Heart left ventricle (tissue), 16 donors: ENCODE results near the gene C3orf62. TPM values are rescaled to one million over a fixed set of nuclear protein-coding genes. Genes with fewer than 3 reads are reported as not detected.

Experiments used
- ATAC-seq, 4 donors: fragments of 200-7000 bp; cut with Tn5 transposase; one replicate each; pipeline ENCODE4 v1.9.1; 2020 to 2022; ENCODE audit warnings: moderate library complexity in 4 of 4, mild to moderate bottlenecking in 3 of 4, moderate number of reproducible peaks in 1 of 4
- DNase-seq, 5 donors: peaks; one replicate each; pipeline ENCODE4 v3.0.0-alpha.2; 2020
- H3K27ac ChIP-seq, 12 donors: fragments of 200-600 bp; sonication (generic) in 4 of 12; one replicate each; pipeline versions ENCODE4 v1.5.0 to v1.8.0; 2016 to 2022; ENCODE audit warnings: mild to moderate bottlenecking in 2 of 12
- H3K27me3 ChIP-seq, 9 donors: fragments of 200-600 bp; sonication (generic) in 2 of 9; one replicate each; pipeline versions ENCODE4 v1.5.1 to v1.8.0; 2016 to 2022; ENCODE audit warnings: mild to moderate bottlenecking in 3 of 9
- H3K36me3 ChIP-seq, 9 donors: fragments of 200-600 bp; sonication (generic) in 2 of 9; one replicate each; pipeline versions ENCODE4 v1.5.0 to v1.8.0; 2018 to 2022; ENCODE audit warnings: mild to moderate bottlenecking in 2 of 9
- H3K4me1 ChIP-seq, 12 donors: fragments of 200-600 bp; sonication (generic) in 4 of 12; one replicate each; pipeline versions ENCODE4 v1.5.0 to v1.8.0; 2016 to 2022; ENCODE audit warnings: mild to moderate bottlenecking in 3 of 12
- H3K4me3 ChIP-seq, 12 donors: fragments of 200-600 bp; sonication (generic) in 4 of 12; one replicate each; pipeline versions ENCODE4 v1.5.0 to v1.8.0; 2017 to 2022; ENCODE audit warnings: mild to moderate bottlenecking in 9 of 12, moderate library complexity in 4 of 12
- H3K9me3 ChIP-seq, 12 donors: fragments of 200-600 bp; sonication (generic) in 4 of 12; one replicate each; pipeline versions ENCODE4 v1.5.0 to v1.8.0; 2016 to 2022; ENCODE audit warnings: mild to moderate bottlenecking in 1 of 12
- POLR2A ChIP-seq, 2 donors: fragments of 450-650 bp; IDR thresholded peaks; one replicate each; pipeline ENCODE4 v1.6.1; 2017; ENCODE audit warnings: antibody characterized with exemption in 2 of 2, mild to moderate bottlenecking in 2 of 2, moderate library complexity in 2 of 2
- WGBS, 4 donors: extraction: QIAGEN DNeasy Blood & Tissue Kit in 2 of 4; methylation state at CpG; one replicate each; pipeline versions ENCODE4 v1.1.5 to v1.1.7; 2013 to 2018; 5-methylcytosine and 5-hydroxymethylcytosine counted together
- intact Hi-C, 10 donors: fragments of 100-400 bp; cut with DNase I; formaldehyde crosslinking; loops; one replicate each; pipeline versions ENCODE4 v1.11.1 to v1.14.2; 2022
- polyA plus RNA-seq, 2 donors: library from polyadenylated mRNA; stranded (reverse); fragments of 200-250 nt; gene quantifications; one replicate each; pipeline ENCODE4 v1.2.3, GENCODE V29; 2013
- total RNA-seq, 9 donors: library from RNA; depleted of rRNA in 2 of 9; stranded (reverse); fragments of >200 nt in 2 of 9; fragmentation: NEBNext Ultra II Directional in 3 of 9; extraction: Animal tissue kit (Norgen Biotek cat#: 25700) in 3 of 9; gene quantifications; one replicate each; pipeline versions ENCODE4 v1.1.0 to v1.2.4, GENCODE V29; 2016 to 2023
- TF ChIP-seq, protein P1 (sequence below), 12 donors: fragments of 200-600 bp; sonication (generic) in 4 of 12; IDR thresholded peaks; one replicate each; pipeline versions ENCODE4 v1.5.0 to v1.8.0; 2018 to 2022; ENCODE audit warnings: antibody characterized with exemption in 12 of 12, mild to moderate bottlenecking in 5 of 12
- donor health status: ischemic (EF 13 %, LVEDD 7.1; RV severe dilation, severe dysfunction).
- donor health status: healthy with polysubstance abuse.
- donor health status: DM: no; HTN: yes; CAD: no.
- donor health status: DM: no; HTN: no; CAD: no.
- donor health status: ischemic (EF 25% LVEDD 6.9; RV normal size, moderate dysfunction).
- donor health status: ischemic (EF 25% LVEDD 5.7; RV mildly dilated, moderate dysfunction).
- donor health status: healthy.
- donor health status: DM: yes; HTN: yes; CAD: no.
- donor health status: ischemic (EF 35%, LVEDD 5.7; RV mildly dilated, moderate dysfunction).
- donor health status: nonischemic (EF 11% LVEDD 7.7; RV severe dilation, severe dysfunction).
- donor health status: DM: yes; HTN: yes; CAD: no.
- donor health status: PGD.
- donor health status: ischemic (EF 29% LVEDD 5.4; RV normal size, mild dysfunction).
- donor health status: nonischemic (EF 23%, LVEDD 6.1; RV moderate dilation, normal function).

Gene C3orf62
- total and polyA plus RNA-seq, 11 donors = 1.3 to 5.6 (median 2.9) TPM

GRCh38 chr3:49313896-49314688 lies 37.1 kb upstream of the C3orf62 start:
- no peak for DNase-seq
- H3K4me1 ChIP-seq = peaks cover 0 to 8% (median 0%) of the 10 kb centered on the region in 12 donors
- TF ChIP-seq POLR2A (IDR thresholded peaks at IDR 0.05) = no peak
- TF ChIP-seq, protein P1, sequence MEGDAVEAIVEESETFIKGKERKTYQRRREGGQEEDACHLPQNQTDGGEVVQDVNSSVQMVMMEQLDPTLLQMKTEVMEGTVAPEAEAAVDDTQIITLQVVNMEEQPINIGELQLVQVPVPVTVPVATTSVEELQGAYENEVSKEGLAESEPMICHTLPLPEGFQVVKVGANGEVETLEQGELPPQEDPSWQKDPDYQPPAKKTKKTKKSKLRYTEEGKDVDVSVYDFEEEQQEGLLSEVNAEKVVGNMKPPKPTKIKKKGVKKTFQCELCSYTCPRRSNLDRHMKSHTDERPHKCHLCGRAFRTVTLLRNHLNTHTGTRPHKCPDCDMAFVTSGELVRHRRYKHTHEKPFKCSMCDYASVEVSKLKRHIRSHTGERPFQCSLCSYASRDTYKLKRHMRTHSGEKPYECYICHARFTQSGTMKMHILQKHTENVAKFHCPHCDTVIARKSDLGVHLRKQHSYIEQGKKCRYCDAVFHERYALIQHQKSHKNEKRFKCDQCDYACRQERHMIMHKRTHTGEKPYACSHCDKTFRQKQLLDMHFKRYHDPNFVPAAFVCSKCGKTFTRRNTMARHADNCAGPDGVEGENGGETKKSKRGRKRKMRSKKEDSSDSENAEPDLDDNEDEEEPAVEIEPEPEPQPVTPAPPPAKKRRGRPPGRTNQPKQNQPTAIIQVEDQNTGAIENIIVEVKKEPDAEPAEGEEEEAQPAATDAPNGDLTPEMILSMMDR (IDR thresholded peaks at IDR 0.05) = no peak
- peaks cover 0 to 98% (median 92%) of the 10 kb centered on the region in 9 donors for H3K36me3 ChIP-seq
- no peak overlapping the region for H3K4me3 ChIP-seq
- no peaks in the 10 kb centered on the region for H3K27me3 ChIP-seq
- intact Hi-C loops = loop anchor here in 1 of 10 donors (10.0 kb wide), 1 partner anchor 349 kb away; no protein-coding TSS in a partner anchor
- H3K9me3 ChIP-seq = no peaks in the 10 kb centered on the region
- WGBS, 4 donors = 71 to 92% (median 84%) methylated on average over 1 of the region's 1 CpG
- no peak overlapping the region for H3K27ac ChIP-seq
- ATAC-seq = no peak

GRCh38 chr3:49311283-49311682 lies 34.3 kb upstream of the C3orf62 start:
- Histone ChIP-seq H3K9me3 (no peaks in the 10 kb centered on the region), H3K27ac (no peak overlapping the region), H3K36me3 (peaks cover 0 to 98% (median 92%) of the 10 kb centered on the region in 9 donors), H3K4me1 (peaks cover 0 to 8% (median 0%) of the 10 kb centered on the region in 12 donors), H3K27me3 (no peaks in the 10 kb centered on the region), H3K4me3 (no peak overlapping the region)
- ATAC-seq = no peak
- TF ChIP-seq POLR2A (IDR thresholded peaks at IDR 0.05) = no peak
- TF ChIP-seq, protein P1 (IDR thresholded peaks at IDR 0.05) = no peak
- DNase-seq = no peak
- intact Hi-C loops = loop anchor here in 1 of 10 donors (10.0 kb wide), 1 partner anchor 346 kb away; no protein-coding TSS in a partner anchor
- 86 to 94% (median 91%) methylated on average over 3 of the region's 3 CpGs for WGBS, 4 donors

- intact Hi-C loops = loop anchor here in 1 of 10 donors (10.0 kb wide), 1 partner anchor 346 kb away; no protein-coding TSS in a partner anchor
- no peak for ATAC-seq
- 95 to 100% (median 98%) methylated on average over 1 of the region's 1 CpG for WGBS, 4 donors
Measured at GRCh38 chr3:49310677-49311076, 33.6 kb upstream of the C3orf62 start.

GRCh38 chr3:49305608-49306007 lies 28.6 kb upstream of the C3orf62 start:
- Histone ChIP-seq H3K4me3 (no peak overlapping the region), H3K27ac (no peak overlapping the region), H3K4me1 (peaks cover 0 to 5% (median 0%) of the 10 kb centered on the region in 12 donors), H3K27me3 (no peaks in the 10 kb centered on the region), H3K9me3 (no peaks in the 10 kb centered on the region), H3K36me3 (peaks cover 3 to 100% (median 98%) of the 10 kb centered on the region in 9 donors)
- DNase-seq (no peak), ATAC-seq (no peak)
- intact Hi-C loops = no loop called here
- WGBS, 4 donors = 75 to 88% (median 82%) methylated on average over 5 of the region's 5 CpGs
- no peak for TF ChIP-seq POLR2A (IDR thresholded peaks at IDR 0.05)
- TF ChIP-seq, protein P1 (IDR thresholded peaks at IDR 0.05) = no peak

More at GRCh38 chr3:49310677-49311076, 33.6 kb upstream of the C3orf62 start:
- TF ChIP-seq POLR2A (IDR thresholded peaks at IDR 0.05) = no peak
- TF ChIP-seq, protein P1 (IDR thresholded peaks at IDR 0.05) = no peak
- no peak overlapping the region for H3K4me3 ChIP-seq
- H3K4me1 ChIP-seq = peaks cover 0 to 8% (median 0%) of the 10 kb centered on the region in 12 donors
- peaks cover 0 to 98% (median 92%) of the 10 kb centered on the region in 9 donors for H3K36me3 ChIP-seq
- H3K27ac ChIP-seq = no peak overlapping the region
- no peaks in the 10 kb centered on the region for H3K27me3 ChIP-seq
- no peak for DNase-seq
- H3K9me3 ChIP-seq = no peaks in the 10 kb centered on the region
